ENCODE data around the gene LIPK. TPM values are rescaled to one million over a fixed set of nuclear protein-coding genes. Genes with fewer than 3 reads are reported as not detected.

The LIPK gene
- total RNA-seq, 6 experiments from 2014 or later, result not detected

- no peak for TF ChIP-seq CTCF (IDR thresholded peaks at IDR 0.05)
- no peak for TF ChIP-seq POLR2A (IDR thresholded peaks at IDR 0.05)
- H3K27ac ChIP-seq, result no peak overlapping the region
- intact Hi-C loops (cut with DNase I), result no loop called here
- H3K4me1 ChIP-seq, result no peaks in the 10 kb centered on the region
- H3K4me3 ChIP-seq, result no peak overlapping the region
- H3K27me3 ChIP-seq, result no peaks in the 10 kb centered on the region
- DNase-seq (no peak), ATAC-seq (no peak)
- no peaks in the 10 kb centered on the region for H3K9me3 ChIP-seq
- H3K36me3 ChIP-seq, result no peaks in the 10 kb centered on the region
Measured at GRCh38 chr10:88754287-88754686, 48.2 kb downstream of the LIPK start.

- no peak for ATAC-seq
- no peak overlapping the region for H3K4me3 ChIP-seq
- no peaks in the 10 kb centered on the region for H3K27me3 ChIP-seq
- H3K9me3 ChIP-seq, result no peaks in the 10 kb centered on the region
- H3K36me3 ChIP-seq, result no peaks in the 10 kb centered on the region
- intact Hi-C loops (cut with DNase I), result no loop called here
- DNase-seq, result no peak
- 51% methylated on average over 3 of the region's 3 CpGs for WGBS (ENCODE audit: insufficient coverage, low coverage, low lambda C conversion rate, missing lambda C conversion rate)
- H3K27ac ChIP-seq, result no peak overlapping the region
- no peaks in the 10 kb centered on the region for H3K4me1 ChIP-seq
- TF ChIP-seq POLR2A (IDR thresholded peaks at IDR 0.05) (no peak), CTCF (IDR thresholded peaks at IDR 0.05) (no peak)
Measured at GRCh38 chr10:88755753-88756152, 49.7 kb downstream of the LIPK start.

- no peak for TF ChIP-seq CTCF (IDR thresholded peaks at IDR 0.05)
- TF ChIP-seq POLR2A (IDR thresholded peaks at IDR 0.05), result no peak
- no peak overlapping the region for H3K27ac ChIP-seq
- WGBS (ENCODE audit: insufficient coverage, low coverage, low lambda C conversion rate, missing lambda C conversion rate), result 0% methylated on average over 1 of the region's 1 CpG
- H3K4me3 ChIP-seq, result no peak overlapping the region
- ATAC-seq (no peak), DNase-seq (no peak)
- no peaks in the 10 kb centered on the region for H3K4me1 ChIP-seq
- H3K36me3 ChIP-seq, result no peaks in the 10 kb centered on the region
- H3K27me3 ChIP-seq, result no peaks in the 10 kb centered on the region
- no peaks in the 10 kb centered on the region for H3K9me3 ChIP-seq
- intact Hi-C loops (cut with DNase I), result no loop called here
Measured at GRCh38 chr10:88756660-88757059, 50.6 kb downstream of the LIPK start.

- TF ChIP-seq CTCF (IDR thresholded peaks at IDR 0.05), result no peak
- no peak for TF ChIP-seq POLR2A (IDR thresholded peaks at IDR 0.05)
- H3K4me1 ChIP-seq, result no peaks in the 10 kb centered on the region
- intact Hi-C loops (cut with DNase I), result no loop called here
- ATAC-seq (peak in 3 of 4 donors; percentile 46 to 61 (median 53)), DNase-seq (no peak)
- 65% methylated on average over 7 of the region's 7 CpGs for WGBS (ENCODE audit: insufficient coverage, low coverage, low lambda C conversion rate, missing lambda C conversion rate)
- H3K27ac ChIP-seq, result no peak within 1 kb of the TSS
- no peaks in the 10 kb centered on the region for H3K36me3 ChIP-seq
- H3K9me3 ChIP-seq, result no peaks in the 10 kb centered on the region
- H3K4me3 ChIP-seq, result no peak within 1 kb of the TSS
- H3K27me3 ChIP-seq, result no peaks in the 10 kb centered on the region
Measured at GRCh38 chr10:88759366-88760101, 53.5 kb downstream of the LIPK start, which contains the start of gene LIPN. TSS of gene LIPN (plus strand) at chr10:88760020. CDS start at chr10:88761406, 1,386 bp downstream.

Measured in right lobe of liver (tissue), 6 donors.